Activated CD8-positive, alpha-beta memory T cell treated with anti-CD3 and anti-CD28 coated beads for 48 hours (primary cell): ENCODE measurements around the gene PLS3.
"Not testable (repeated sequence)": the region's sequence is repeated elsewhere in the genome, so short reads cannot be mapped to it uniquely, and the experiment has no call there.

Source experiments
- DNase-seq, 3 experiments: peaks; one replicate each; pipeline ENCODE4 v3.0.0-alpha.2; 2020; ENCODE audit warnings: low read depth in 2 of 3, low spot score in 2 of 3

Gene PLS3

DNA sequence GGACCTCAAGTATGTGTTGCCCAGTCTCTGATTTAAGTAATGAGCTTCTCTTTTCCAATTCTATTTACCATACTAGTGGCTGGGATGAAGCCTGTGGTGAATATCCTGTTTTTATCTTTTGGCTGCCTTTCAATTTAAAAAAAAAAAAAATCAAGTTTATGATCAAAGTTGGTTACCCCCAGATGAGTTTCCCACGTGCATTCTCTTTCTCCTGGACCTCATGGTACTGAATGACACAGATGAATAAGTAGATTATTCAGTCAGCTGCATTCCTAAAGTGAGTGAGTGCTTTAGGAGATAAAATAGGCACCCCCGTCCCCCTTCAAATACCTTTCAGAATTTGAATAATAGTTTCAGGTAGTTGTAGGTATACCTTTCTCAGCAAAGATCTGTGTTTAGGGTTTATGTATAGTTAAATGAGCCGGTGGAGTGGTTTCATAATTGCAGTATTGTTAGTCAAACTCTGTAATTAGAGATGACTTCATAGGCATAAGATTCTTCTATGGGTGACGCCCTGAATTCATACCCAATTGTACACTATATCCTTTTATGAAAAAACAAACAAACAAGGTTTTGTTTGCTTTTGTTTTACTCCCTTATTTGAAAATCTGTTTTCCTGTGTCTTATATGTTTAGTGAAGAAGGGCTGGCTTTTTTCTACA lies 41.9 kb downstream of the PLS3 start:
- no peak for DNase-seq

DNA sequence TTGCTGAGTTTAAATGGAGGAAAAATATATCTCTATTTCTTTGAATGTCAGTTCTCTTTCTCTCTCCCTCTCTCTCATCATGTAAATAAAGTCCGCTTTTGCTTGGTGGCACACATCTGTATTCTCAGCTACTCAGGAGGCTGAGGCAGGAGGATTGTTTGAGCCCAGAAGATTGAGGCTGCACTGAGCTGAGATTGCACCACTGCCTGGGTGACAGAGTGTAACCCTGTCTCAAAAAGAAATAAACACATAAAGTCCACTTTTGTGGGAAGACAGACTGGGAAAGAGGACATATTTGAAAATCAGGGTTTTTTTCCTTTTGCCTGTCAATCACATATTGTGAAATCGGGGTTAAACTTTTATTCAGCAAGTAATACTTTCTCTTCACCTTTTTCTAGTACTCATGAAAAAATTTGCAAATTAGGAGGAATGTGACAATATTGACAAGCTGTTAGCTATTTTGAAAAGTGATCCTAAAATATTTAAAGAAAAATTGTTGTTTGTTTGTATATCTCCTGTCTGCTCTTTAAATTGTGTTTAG lies 42.6 kb downstream of the PLS3 start:
- no peak for DNase-seq

DNA sequence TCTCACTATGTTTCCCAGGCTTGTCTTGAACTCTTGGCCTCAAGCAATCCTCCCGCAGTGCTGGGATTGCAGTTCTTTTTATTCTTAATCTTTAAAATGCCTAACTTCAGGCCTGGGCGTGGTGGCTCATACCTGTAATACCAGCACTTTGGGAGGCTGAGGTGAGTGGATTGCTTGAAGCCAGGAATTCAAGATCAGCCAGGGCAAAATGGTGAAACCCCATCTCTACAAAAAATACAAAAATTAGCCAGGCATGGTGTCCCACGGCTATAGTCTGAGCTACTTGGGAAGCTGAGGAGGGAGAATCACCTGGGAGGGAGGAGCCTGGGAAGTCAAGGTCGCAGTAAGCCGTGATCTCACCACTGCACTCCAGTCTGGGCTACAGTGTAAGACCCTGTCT lies 45.9 kb downstream of the PLS3 start:
- no peak for DNase-seq

DNA sequence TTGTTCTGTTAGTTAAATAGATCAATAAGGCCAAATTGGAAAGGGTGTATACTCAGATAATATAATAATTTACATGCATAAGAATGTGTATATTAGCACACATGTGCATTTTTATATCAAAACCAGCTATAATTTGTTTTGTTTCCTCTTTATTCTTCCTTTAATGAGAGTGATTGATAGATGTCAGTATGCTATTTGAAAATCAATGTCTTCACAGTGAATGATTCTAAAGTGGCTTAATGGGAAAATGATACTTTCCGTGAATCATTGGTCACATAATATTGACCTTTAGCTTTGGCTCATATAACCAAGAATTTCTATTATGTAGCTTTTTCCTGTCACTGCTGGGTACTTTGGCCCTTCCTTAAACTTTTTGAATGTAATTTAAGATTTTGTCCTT lies 48.6 kb downstream of the PLS3 start:
- DNase-seq: no peak

DNA sequence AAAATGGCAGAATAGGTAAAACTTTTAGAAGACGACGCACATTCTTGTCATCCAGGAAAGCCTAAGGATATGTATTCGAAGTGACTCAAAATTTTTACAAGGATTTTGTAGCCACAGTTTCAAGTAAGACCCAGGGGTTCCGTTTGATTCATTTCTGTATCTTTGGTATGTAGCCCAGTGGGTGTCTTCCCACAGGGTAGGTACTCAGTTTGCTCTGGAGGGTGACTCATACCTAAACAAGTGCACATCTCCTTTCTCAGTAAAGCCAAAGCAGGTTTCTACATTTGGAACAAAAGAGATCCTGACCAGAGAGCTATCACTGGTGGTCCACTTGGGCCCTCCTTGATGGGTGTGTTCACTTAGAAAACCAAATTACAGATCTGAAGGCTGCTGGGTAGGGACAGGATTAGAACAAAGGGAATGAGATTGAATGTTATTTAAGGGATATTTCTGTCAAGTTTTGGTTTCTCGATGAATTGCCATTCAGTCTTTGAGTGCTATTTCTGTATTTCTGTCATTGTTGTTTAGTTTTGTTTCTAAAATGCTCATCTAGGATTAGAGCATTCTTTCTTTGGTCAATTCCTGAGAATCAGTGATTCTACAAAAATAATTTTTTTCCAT lies 56.1 kb downstream of the PLS3 start:
- DNase-seq: no peak

DNA sequence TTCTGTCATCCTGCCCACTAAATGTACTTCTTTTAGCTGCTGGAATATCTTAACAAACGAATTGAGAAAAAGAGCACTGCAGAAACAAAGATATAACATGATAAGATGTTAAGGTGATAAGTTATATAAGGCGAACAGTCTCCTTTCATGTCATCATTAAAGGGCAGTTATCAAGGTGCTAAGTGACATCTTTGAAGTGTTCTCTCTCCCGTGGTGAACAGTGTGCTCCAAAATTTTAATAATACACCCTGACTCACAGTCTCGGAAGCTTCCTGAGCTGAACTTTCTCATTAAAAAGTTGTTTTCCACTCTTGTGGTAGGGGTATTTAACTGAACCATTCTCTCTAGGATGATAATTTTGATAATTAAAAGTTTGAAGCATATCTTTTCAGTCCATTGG lies 61.6 kb downstream of the PLS3 start:
- no peak for DNase-seq

DNA sequence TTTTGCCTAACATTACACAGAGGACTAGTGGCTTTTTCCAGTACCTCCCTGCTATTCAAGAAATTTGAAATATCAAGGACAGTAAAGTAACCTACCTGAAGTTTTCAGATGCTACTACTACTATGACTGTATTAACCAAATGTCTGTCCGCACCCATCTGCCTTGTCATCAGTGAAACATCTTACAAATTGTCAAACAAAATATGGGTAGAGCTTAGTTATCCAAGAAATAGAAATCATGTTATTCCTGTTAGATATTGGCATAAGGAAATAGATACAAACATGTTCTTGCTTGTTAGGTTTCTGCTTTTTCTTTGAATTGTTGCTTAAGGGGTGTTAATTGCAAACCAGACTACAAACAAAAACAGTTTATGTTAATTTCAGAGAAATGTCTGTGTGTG lies 63.9 kb downstream of the PLS3 start:
- DNase-seq: no peak

DNA sequence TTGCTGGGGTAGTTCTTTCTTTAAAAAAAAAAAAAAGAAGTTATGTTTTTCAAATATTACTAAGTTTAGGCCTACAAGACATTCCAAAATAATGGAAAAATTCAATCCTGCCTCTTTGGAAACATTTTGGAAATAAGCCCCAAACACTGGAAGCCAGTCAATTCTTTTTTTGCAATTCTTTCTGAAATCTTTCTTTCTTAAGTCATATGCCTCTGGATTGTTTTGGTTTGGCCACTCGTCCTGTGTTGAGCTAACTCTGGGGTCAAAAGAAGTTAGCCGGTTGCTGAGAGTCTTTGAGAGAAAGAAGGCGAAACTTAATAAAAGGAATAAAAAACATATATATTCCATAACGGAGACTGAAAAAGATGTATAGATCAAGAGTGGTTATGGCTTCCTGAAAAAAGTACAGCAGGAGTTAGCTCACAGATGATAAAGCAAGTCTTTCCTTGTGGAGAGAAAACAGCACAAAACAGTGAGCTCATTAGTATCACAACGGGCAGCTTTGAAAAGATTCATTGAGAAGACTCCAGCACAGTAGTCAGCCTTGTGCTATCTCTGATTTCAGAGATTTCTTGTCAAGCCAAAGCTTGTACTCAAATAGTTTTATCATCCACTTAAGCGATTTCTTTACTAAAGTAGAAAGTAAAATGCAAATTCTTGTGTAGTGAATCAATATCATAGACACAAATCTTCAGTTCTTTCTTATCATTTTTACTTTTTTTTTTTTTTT lies 64.8 kb downstream of the PLS3 start:
- DNase-seq: no peak

DNA sequence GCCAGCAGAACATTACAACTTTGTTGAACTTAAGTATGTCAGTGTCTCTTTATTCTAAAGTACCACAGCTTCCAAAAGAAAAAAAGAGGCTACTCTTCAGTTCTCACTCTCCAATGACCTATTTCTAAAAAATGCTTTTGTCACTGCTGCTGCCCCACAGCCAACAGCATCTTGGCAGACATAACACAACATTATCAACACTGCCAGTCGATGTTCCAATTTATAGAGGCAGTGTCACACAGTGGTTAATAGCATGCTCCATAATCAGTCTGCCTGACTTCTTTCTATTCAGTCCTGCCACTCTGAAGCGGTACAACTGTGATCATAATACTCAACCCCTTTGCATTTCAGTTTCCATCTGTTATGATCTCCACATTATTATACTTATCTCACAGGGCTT lies 69.2 kb downstream of the PLS3 start:
- no peak for DNase-seq

DNA sequence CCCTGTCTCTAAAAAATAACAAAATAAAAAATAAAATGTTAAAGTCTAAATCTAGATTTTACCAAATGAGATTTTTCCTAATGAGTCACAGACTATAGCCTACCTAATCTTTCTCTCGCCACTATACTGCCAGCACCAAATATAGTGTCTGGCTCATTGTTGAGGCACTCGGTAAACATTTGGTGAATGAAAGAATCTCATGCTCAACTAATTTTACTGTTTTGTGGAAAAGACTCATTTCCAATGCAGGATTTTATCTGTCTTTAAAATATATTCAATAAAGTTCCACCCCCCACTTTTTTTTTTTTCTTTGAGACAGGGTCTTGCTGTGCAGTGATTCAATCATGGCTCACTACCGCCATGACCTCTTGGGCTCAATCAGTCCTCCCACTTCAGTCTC lies 71.5 kb downstream of the PLS3 start:
- no peak for DNase-seq

DNA sequence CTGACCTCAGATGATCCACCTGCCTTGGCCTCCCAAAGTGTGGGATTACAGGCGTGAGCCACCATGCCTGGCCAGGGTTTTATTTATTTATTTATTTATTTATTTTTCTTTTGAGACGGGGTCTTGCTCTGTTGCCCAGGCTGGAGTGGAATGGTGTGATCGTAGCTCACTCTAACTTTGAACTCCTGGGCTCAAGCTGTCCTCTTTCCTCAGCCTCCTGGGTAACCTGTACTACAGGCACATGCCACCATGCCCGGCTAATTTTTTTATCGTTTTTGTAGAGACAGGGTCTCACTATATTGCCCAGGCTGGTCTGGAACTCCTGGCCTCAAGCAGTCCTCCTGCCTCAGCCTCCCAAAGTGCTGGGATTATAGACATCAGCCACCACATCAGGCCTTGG lies 72.4 kb downstream of the PLS3 start:
- DNase-seq: not testable (repeated sequence)

DNA sequence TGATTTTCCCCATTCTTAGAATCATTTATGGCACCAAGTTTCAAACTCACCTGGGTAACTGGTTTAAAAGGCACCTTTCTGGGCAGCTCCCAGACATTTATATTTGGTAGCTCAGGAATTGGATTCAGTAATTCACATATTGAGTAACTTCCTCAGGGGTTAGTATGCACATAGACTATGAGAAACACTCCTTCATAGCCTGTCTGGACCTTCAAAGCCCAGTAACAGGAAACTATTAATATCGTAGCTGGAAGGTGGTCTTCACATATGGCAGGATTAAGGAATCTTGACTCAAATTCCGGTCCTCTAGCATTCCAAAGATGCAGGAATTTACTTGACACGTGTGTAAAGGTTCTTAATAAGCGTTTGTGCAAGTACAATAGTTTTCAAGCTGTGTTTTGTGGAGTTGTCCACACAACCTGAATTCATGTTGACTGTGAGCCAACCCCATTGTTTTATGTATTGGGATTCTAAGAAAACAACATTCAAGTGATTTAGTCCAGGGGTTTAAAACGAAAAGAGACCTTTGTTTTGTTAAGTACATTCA lies 78.4 kb downstream of the PLS3 start:
- no peak for DNase-seq

DNA sequence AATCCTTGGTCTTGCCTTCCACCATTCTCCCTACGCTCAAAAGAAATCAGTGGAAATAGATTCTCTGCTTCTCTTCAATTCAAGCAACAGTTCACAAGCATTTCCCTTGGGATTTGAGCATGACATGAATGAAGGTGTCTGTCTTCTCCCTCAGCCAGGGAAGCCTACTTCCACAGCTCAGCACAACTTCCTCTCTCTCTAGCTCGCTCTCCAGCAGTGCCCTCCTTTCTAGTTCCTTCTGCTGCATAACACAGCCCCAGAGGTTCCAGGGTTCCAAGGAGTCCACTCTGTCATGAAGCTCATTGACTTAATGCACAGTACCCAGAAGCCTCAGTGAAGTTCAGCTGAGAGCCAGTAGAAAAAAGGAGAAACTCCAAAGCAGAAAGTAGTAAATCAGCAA lies 81.3 kb downstream of the PLS3 start:
- no peak for DNase-seq

DNA sequence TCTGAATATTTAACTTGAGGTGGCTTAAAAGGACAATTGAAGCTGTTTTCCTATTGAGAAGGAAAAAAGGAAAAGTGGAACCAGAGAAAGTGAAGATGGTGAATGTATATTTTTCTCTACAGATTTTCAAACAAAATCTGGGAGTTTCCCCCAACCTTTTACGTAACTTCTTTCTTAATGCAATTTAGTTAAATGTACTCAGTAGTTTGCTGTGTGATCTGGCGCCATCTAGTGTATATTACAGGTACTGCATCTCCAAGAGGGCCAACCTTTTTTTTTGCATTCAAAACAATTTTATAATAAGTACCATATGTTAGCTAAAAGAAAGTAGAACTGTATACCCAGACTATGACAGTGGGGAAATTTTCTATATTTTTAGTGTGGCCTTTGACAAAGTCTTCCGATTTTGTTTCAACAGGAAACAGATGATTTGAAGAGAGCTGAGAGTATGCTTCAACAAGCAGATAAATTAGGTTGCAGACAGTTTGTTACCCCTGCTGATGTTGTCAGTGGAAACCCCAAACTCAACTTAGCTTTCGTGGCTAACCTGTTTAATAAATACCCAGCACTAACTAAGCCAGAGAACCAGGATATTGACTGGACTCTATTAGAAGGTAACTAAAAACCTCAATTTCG lies 82.0 kb downstream of the PLS3 start:
- DNase-seq: peak in 1 of 3 experiments; percentile 2

DNA sequence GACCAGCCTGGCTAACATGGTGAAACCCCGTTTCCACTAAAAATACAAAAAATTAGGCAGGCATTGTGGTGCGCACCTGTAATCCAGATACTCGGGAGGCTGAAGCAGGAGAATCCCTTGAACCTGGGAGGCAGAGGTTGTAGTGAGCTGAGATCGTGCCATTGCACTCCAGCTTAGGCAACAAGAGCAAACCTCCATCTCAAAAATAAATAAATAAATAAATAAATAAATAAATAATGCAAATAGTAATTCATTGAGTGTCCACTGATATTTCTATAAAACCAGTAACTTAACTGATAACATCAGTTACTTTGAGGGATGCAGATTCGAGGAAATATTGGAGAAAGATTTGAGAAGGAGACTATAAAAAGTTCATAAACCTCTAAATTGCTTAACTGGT lies 83.4 kb downstream of the PLS3 start:
- DNase-seq: not testable (repeated sequence)

DNA sequence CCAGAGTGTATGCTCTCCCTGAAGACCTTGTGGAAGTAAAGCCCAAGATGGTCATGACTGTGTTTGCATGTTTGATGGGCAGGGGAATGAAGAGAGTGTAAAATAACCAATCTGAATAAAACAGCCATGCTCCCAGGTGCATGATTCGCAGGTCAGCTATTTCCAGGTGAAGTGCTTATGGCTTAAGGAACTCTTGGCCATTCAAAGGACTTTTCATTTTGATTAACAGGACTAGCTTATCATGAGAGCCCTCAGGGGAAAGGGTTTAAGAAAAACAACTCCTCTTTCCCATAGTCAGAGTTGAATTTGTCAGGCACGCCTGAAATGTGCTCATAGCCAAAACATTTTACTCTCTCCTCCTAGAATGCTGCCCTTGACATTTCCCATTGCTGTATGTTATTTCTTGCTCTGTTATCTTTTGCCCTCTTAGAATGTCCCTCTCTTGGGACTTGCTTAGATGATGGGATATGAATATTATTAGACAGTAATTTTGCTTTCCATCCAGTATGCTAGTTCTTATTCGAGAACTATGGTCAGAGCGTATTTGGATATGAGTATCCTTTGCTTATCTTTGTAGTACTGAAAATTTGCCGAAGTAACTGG lies 88.6 kb downstream of the PLS3 start:
- no peak for DNase-seq

DNA sequence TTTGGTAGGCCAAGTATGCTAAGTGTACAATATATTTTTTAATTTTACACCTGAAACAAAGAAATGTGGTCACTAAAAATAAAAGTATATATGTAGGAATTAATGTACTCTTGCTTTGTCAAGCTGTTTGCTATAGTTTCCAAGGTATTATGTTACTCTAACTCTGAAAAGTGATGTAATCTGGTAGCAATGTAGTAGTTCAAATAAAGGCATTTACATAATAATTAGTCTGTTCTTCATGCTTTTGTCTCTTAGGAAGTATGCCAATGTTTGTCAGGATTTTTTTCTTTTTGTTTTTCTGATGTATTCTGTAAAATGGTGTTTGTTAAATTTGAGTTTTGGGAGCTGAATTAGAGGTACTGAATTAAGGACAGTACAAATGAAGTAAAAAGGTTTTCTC lies 89.5 kb downstream of the PLS3 start:
- no peak for DNase-seq

DNA sequence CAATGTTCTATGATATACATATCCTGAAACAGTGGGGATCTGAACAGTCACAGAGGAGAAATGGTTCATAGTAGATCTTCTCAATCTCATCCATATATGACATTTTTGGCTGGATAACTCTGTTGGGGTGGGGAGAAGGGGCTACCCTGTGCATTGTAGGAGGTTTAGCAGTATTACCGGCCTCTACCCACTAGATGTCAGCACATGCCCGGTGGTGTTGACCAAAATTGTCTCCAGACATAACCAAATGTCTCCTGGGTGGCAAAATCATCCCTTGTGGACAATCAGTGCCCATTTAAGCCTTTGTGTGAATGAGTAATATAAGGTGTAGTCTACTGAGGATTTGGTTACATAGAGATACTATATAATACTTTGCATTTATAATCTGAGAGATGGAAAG lies 89.9 kb downstream of the PLS3 start:
- DNase-seq: peak in 1 of 3 experiments; percentile 1

DNA sequence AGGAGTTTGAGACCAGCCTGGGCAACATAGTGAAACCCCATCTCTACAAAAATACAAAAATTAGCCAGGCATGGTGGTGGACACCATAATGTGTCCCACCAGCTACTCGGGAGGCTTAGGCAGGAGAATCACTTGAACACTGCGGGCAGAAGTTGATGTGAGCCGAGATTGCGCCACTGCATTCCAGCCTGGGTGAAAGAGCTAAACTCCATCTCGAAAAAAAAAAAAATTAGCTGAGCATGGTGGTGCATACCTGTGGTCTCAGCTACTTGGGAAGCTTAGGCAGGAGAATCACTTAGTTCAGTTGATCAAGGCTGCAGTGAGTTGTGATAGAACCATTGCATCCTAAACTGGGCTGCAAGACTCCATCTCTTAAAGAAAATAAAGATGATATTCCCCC lies 91.2 kb downstream of the PLS3 start:
- no peak for DNase-seq

DNA sequence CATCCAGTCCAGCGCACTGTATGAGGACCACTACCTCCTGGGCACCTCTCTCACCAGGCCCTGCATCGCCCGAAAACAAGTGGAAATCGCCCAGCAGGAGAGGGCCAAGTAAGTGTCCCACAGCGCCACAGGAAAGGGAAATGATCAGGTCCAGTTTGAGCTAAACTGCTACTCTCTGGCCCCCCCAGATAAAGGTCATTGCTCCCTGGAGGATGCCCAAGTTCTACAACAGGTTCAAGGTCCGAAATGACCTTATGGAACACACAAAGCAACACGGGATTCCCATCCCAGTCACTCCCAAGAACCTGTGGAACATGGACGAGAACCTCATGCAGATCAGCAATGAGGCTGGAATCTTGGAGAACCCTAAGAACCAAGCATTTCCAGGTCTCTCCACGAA lies 104.1 kb downstream of the PLS3 start:
- DNase-seq: no peak

DNA sequence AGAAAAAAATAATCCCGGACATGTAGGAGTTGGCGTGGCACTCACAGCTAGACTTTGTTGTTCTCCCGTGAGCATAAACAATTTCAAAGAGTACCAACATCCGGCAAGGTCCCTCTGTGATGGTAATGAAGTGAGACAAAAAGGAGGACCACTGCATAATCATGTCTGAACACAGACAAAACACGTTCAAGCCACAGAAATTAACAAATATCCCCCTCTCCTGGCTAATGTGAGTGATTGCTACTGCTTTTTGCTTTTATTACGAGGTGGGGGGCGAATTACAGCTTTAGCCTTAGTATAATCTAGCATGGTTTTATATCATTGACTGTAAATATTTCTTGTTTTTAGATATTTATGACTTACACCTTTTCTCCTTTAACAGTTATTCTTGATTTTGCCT lies 118.5 kb downstream of the PLS3 start:
- no peak for DNase-seq
